ENCODE results near the gene SERP2.

SERP2 gene

GRCh38 chr13:44340508-44340907 lies 33.1 kb upstream of the SERP2 start:
- peaks cover 4% of the 10 kb centered on the region for H3K4me1 ChIP-seq (ENCODE audit: control insufficient read depth, insufficient read depth, low read length)
- H3K27me3 ChIP-seq (replicated peaks; ENCODE audit: control insufficient read depth, insufficient read depth, low read length): peaks cover 3% of the 10 kb centered on the region
- no peak overlapping the region for H3K9ac ChIP-seq (ENCODE audit: low read length)
- peaks cover 9% of the 10 kb centered on the region for H3K9me3 ChIP-seq (ENCODE audit: control insufficient read depth, low read length)
- no peaks in the 10 kb centered on the region for H3K36me3 ChIP-seq (ENCODE audit: control insufficient read depth, insufficient read depth, low read length, severe bottlenecking)
- no peak for DNase-seq (ENCODE audit: low read depth)
- H3K4me3 ChIP-seq (ENCODE audit: low read length): no peak overlapping the region

- no peak for DNase-seq (ENCODE audit: low read depth)
- Histone ChIP-seq H3K4me3 (ENCODE audit: low read length) (no peak overlapping the region), H3K9me3 (ENCODE audit: control insufficient read depth, low read length) (peaks cover 9% of the 10 kb centered on the region), H3K27me3 (replicated peaks; ENCODE audit: control insufficient read depth, insufficient read depth, low read length) (peaks cover 3% of the 10 kb centered on the region), H3K4me1 (ENCODE audit: control insufficient read depth, insufficient read depth, low read length) (peaks cover 4% of the 10 kb centered on the region), H3K36me3 (ENCODE audit: control insufficient read depth, insufficient read depth, low read length, severe bottlenecking) (no peaks in the 10 kb centered on the region), H3K9ac (ENCODE audit: low read length) (no peak overlapping the region)
Measured at GRCh38 chr13:44342741-44343140, 30.9 kb upstream of the SERP2 start.

GRCh38 chr13:44346534-44346933 lies 27.1 kb upstream of the SERP2 start:
- no peaks in the 10 kb centered on the region for H3K36me3 ChIP-seq (ENCODE audit: control insufficient read depth, insufficient read depth, low read length, severe bottlenecking)
- H3K9me3 ChIP-seq (ENCODE audit: control insufficient read depth, low read length): peaks cover 3% of the 10 kb centered on the region
- H3K9ac ChIP-seq (ENCODE audit: low read length): no peak overlapping the region
- no peak for DNase-seq (ENCODE audit: low read depth)
- no peaks in the 10 kb centered on the region for H3K27me3 ChIP-seq (replicated peaks; ENCODE audit: control insufficient read depth, insufficient read depth, low read length)
- H3K4me3 ChIP-seq (ENCODE audit: low read length): no peak overlapping the region
- no peaks in the 10 kb centered on the region for H3K4me1 ChIP-seq (ENCODE audit: control insufficient read depth, insufficient read depth, low read length)

GRCh38 chr13:44347301-44347700 lies 26.3 kb upstream of the SERP2 start:
- DNase-seq (ENCODE audit: low read depth): no peak
- Histone ChIP-seq H3K4me3 (ENCODE audit: low read length) (no peak overlapping the region), H3K27me3 (replicated peaks; ENCODE audit: control insufficient read depth, insufficient read depth, low read length) (no peaks in the 10 kb centered on the region), H3K9ac (ENCODE audit: low read length) (no peak overlapping the region), H3K9me3 (ENCODE audit: control insufficient read depth, low read length) (no peaks in the 10 kb centered on the region), H3K4me1 (ENCODE audit: control insufficient read depth, insufficient read depth, low read length) (no peaks in the 10 kb centered on the region), H3K36me3 (ENCODE audit: control insufficient read depth, insufficient read depth, low read length, severe bottlenecking) (no peaks in the 10 kb centered on the region)

GRCh38 chr13:44347949-44348348 lies 25.7 kb upstream of the SERP2 start:
- Histone ChIP-seq H3K4me3 (ENCODE audit: low read length) (no peak overlapping the region), H3K27me3 (replicated peaks; ENCODE audit: control insufficient read depth, insufficient read depth, low read length) (no peaks in the 10 kb centered on the region), H3K36me3 (ENCODE audit: control insufficient read depth, insufficient read depth, low read length, severe bottlenecking) (no peaks in the 10 kb centered on the region), H3K4me1 (ENCODE audit: control insufficient read depth, insufficient read depth, low read length) (no peaks in the 10 kb centered on the region), H3K9ac (ENCODE audit: low read length) (no peak overlapping the region), H3K9me3 (ENCODE audit: control insufficient read depth, low read length) (no peaks in the 10 kb centered on the region)
- peak; percentile 59 for DNase-seq (ENCODE audit: low read depth)

GRCh38 chr13:44350775-44351504 lies 22.7 kb upstream of the SERP2 start:
- no peak overlapping the region for H3K4me3 ChIP-seq (ENCODE audit: low read length)
- no peak for DNase-seq (ENCODE audit: low read depth)

GRCh38 chr13:44351505-44351854 lies 22.1 kb upstream of the SERP2 start:
- no peaks in the 10 kb centered on the region for H3K36me3 ChIP-seq (ENCODE audit: control insufficient read depth, insufficient read depth, low read length, severe bottlenecking)
- no peaks in the 10 kb centered on the region for H3K27me3 ChIP-seq (replicated peaks; ENCODE audit: control insufficient read depth, insufficient read depth, low read length)
- no peaks in the 10 kb centered on the region for H3K9me3 ChIP-seq (ENCODE audit: control insufficient read depth, low read length)
- DNase-seq (ENCODE audit: low read depth): no peak
- no peak overlapping the region for H3K9ac ChIP-seq (ENCODE audit: low read length)
- H3K4me3 ChIP-seq (ENCODE audit: low read length): no peak overlapping the region
- no peaks in the 10 kb centered on the region for H3K4me1 ChIP-seq (ENCODE audit: control insufficient read depth, insufficient read depth, low read length)

More at GRCh38 chr13:44350775-44351504, 22.7 kb upstream of the SERP2 start:
- Histone ChIP-seq H3K36me3 (ENCODE audit: control insufficient read depth, insufficient read depth, low read length, severe bottlenecking) (no peaks in the 10 kb centered on the region), H3K27me3 (replicated peaks; ENCODE audit: control insufficient read depth, insufficient read depth, low read length) (no peaks in the 10 kb centered on the region), H3K9ac (ENCODE audit: low read length) (no peak overlapping the region), H3K4me1 (ENCODE audit: control insufficient read depth, insufficient read depth, low read length) (no peaks in the 10 kb centered on the region), H3K9me3 (ENCODE audit: control insufficient read depth, low read length) (no peaks in the 10 kb centered on the region)

GRCh38 chr13:44352202-44352601 lies 21.4 kb upstream of the SERP2 start:
- Histone ChIP-seq H3K9me3 (ENCODE audit: control insufficient read depth, low read length) (no peaks in the 10 kb centered on the region), H3K27me3 (replicated peaks; ENCODE audit: control insufficient read depth, insufficient read depth, low read length) (no peaks in the 10 kb centered on the region), H3K9ac (ENCODE audit: low read length) (no peak overlapping the region), H3K36me3 (ENCODE audit: control insufficient read depth, insufficient read depth, low read length, severe bottlenecking) (no peaks in the 10 kb centered on the region), H3K4me1 (ENCODE audit: control insufficient read depth, insufficient read depth, low read length) (no peaks in the 10 kb centered on the region), H3K4me3 (ENCODE audit: low read length) (no peak overlapping the region)
- DNase-seq (ENCODE audit: low read depth): no peak

GRCh38 chr13:44352671-44353070 lies 21.0 kb upstream of the SERP2 start:
- Histone ChIP-seq H3K9me3 (ENCODE audit: control insufficient read depth, low read length) (no peaks in the 10 kb centered on the region), H3K27me3 (replicated peaks; ENCODE audit: control insufficient read depth, insufficient read depth, low read length) (no peaks in the 10 kb centered on the region), H3K4me1 (ENCODE audit: control insufficient read depth, insufficient read depth, low read length) (no peaks in the 10 kb centered on the region), H3K36me3 (ENCODE audit: control insufficient read depth, insufficient read depth, low read length, severe bottlenecking) (no peaks in the 10 kb centered on the region), H3K4me3 (ENCODE audit: low read length) (no peak overlapping the region), H3K9ac (ENCODE audit: low read length) (no peak overlapping the region)
- DNase-seq (ENCODE audit: low read depth): no peak

GRCh38 chr13:44354331-44354730 lies 19.3 kb upstream of the SERP2 start:
- H3K4me1 ChIP-seq (ENCODE audit: control insufficient read depth, insufficient read depth, low read length): no peaks in the 10 kb centered on the region

GRCh38 chr13:44354884-44355283 lies 18.7 kb upstream of the SERP2 start:
- no peaks in the 10 kb centered on the region for H3K27me3 ChIP-seq (replicated peaks; ENCODE audit: control insufficient read depth, insufficient read depth, low read length)
- H3K4me1 ChIP-seq (ENCODE audit: control insufficient read depth, insufficient read depth, low read length): no peaks in the 10 kb centered on the region
- DNase-seq (ENCODE audit: low read depth): no peak
- H3K4me3 ChIP-seq (ENCODE audit: low read length): no peak overlapping the region
- H3K9me3 ChIP-seq (ENCODE audit: control insufficient read depth, low read length): no peaks in the 10 kb centered on the region
- H3K36me3 ChIP-seq (ENCODE audit: control insufficient read depth, insufficient read depth, low read length, severe bottlenecking): no peaks in the 10 kb centered on the region
- H3K9ac ChIP-seq (ENCODE audit: low read length): no peak overlapping the region

More at GRCh38 chr13:44354331-44354730, 19.3 kb upstream of the SERP2 start:
- Histone ChIP-seq H3K36me3 (ENCODE audit: control insufficient read depth, insufficient read depth, low read length, severe bottlenecking) (no peaks in the 10 kb centered on the region), H3K9me3 (ENCODE audit: control insufficient read depth, low read length) (no peaks in the 10 kb centered on the region), H3K4me3 (ENCODE audit: low read length) (no peak overlapping the region), H3K9ac (ENCODE audit: low read length) (no peak overlapping the region), H3K27me3 (replicated peaks; ENCODE audit: control insufficient read depth, insufficient read depth, low read length) (no peaks in the 10 kb centered on the region)
- no peak for DNase-seq (ENCODE audit: low read depth)

GRCh38 chr13:44355621-44356020 lies 18.0 kb upstream of the SERP2 start:
- Histone ChIP-seq H3K9me3 (ENCODE audit: control insufficient read depth, low read length) (no peaks in the 10 kb centered on the region), H3K4me3 (ENCODE audit: low read length) (no peak overlapping the region), H3K27me3 (replicated peaks; ENCODE audit: control insufficient read depth, insufficient read depth, low read length) (no peaks in the 10 kb centered on the region), H3K4me1 (ENCODE audit: control insufficient read depth, insufficient read depth, low read length) (no peaks in the 10 kb centered on the region), H3K9ac (ENCODE audit: low read length) (no peak overlapping the region), H3K36me3 (ENCODE audit: control insufficient read depth, insufficient read depth, low read length, severe bottlenecking) (no peaks in the 10 kb centered on the region)
- DNase-seq (ENCODE audit: low read depth): no peak

All from adipocyte (in vitro differentiated cells).